Stromal cell of bone marrow (primary cell): ENCODE data around the gene SYNM.

ENCODE experiments used
- DNase-seq: peaks from one replicate; pipeline ENCODE4 v3.0.0-alpha.2; 2012; ENCODE audit warnings: low read depth

Gene SYNM

GRCh38 chr15:99124641-99125040 lies 19.8 kb downstream of the SYNM start:
- DNase-seq, result no peak

GRCh38 chr15:99125061-99125891 lies 20.4 kb downstream of the SYNM start:
- peak; percentile 14 for DNase-seq

GRCh38 chr15:99126131-99126588 lies 21.3 kb downstream of the SYNM start:
- DNase-seq, result no peak

GRCh38 chr15:99126930-99127329 lies 22.1 kb downstream of the SYNM start:
- DNase-seq, result no peak

- DNase-seq, result no peak
Observed at GRCh38 chr15:99127773-99128172, 22.9 kb downstream of the SYNM start.

GRCh38 chr15:99128411-99128810 lies 23.5 kb downstream of the SYNM start:
- DNase-seq, result no peak

- no peak for DNase-seq
Observed at GRCh38 chr15:99129644-99130043, 24.8 kb downstream of the SYNM start.

- DNase-seq, result no peak
Observed at GRCh38 chr15:99130314-99130713, 25.4 kb downstream of the SYNM start.

GRCh38 chr15:99130765-99131440 lies 26.0 kb downstream of the SYNM start:
- no peak for DNase-seq

- no peak for DNase-seq
Observed at GRCh38 chr15:99131441-99132023, 26.7 kb downstream of the SYNM start.

- no peak for DNase-seq
Observed at GRCh38 chr15:99132122-99132521, 27.2 kb downstream of the SYNM start.

- DNase-seq, result no peak
Observed at GRCh38 chr15:99132634-99133287, 27.9 kb downstream of the SYNM start.

GRCh38 chr15:99134317-99134821 lies 29.5 kb downstream of the SYNM start:
- DNase-seq, result no peak

GRCh38 chr15:99135194-99135593 lies 30.3 kb downstream of the SYNM start:
- DNase-seq, result no peak

GRCh38 chr15:99137111-99137546 lies 32.2 kb downstream of the SYNM start:
- DNase-seq, result no peak

- no peak for DNase-seq
Observed at GRCh38 chr15:99137877-99138276, 33.0 kb downstream of the SYNM start.

- DNase-seq, result no peak
Observed at GRCh38 chr15:99138491-99138982, 33.7 kb downstream of the SYNM start.

GRCh38 chr15:99139276-99139675 lies 34.4 kb downstream of the SYNM start:
- no peak for DNase-seq

- no peak for DNase-seq
Observed at GRCh38 chr15:99140590-99140989, 35.7 kb downstream of the SYNM start.

GRCh38 chr15:99141943-99142342 lies 37.1 kb downstream of the SYNM start:
- no peak for DNase-seq

GRCh38 chr15:99142562-99142961 lies 37.7 kb downstream of the SYNM start:
- DNase-seq, result no peak

GRCh38 chr15:99143242-99143641 lies 38.4 kb downstream of the SYNM start:
- DNase-seq, result no peak
